HG02885 (cell line): ENCODE data around the gene MYBPC1.
A peak's percentile ranks its signal among the peaks of the same experiment; 100 is the strongest.

ENCODE experiments used
- ATAC-seq: cut with Tn5 transposase; IDR thresholded peaks from one replicate; pipeline ENCODE4 v1.9.1; 2021; ENCODE audit warnings: mild to moderate bottlenecking; ENCODE audit not compliant: unreplicated experiment, poor library complexity

Gene MYBPC1

DNA sequence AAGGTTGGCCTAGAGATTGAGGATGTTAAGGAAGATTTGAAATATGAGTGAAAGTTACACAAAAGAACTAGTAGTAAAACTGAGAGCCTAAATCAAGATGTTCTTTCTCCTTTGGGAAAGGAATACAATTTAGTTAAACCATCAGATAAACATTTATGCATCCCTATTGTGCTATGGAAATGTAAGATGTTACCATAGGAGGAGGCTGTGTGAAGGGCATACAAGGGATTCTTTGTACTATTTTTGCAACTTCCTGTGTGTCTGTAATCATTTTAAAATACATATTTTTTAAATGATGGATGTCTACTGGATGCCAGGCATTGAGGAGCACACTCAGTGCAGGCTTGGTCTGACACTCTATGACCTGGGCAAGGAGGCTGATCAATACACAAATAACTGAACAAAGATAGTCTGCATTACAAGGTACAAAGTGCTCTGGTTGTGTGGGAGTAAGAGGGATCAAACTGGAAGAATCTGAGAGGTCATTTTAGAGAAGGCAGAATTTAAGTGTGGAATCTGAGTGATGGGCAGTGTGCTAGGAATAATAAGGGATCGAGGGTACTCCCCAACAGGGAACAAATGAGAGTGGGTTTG, 96.8 kb downstream of the MYBPC1 start:
- no peak for ATAC-seq

DNA sequence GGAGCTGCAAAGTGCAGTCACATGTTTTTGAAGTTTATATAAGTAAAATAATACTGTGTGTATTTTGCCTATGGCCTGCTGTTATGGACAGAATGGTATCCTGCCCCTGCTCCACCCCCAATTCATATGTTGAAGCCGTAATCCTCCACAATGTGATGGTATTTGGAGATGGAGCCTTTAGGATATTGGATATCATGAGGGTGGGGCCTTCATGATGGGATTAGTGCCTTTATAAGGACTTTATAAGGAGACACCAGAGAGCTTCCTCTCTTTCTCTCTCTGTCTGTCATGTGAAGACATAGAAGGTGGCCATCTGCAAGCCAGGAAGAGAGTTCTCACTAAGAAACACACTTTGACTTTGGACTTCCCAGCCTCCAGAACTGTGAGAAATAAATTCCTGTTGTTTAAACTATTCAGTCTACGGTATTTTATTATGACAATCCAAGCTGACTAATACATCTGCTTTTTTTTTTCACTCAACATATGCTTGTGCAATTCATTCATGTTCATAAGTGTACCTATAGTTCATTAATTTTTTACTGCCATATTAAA, 99.6 kb downstream of the MYBPC1 start:
- no peak for ATAC-seq

DNA sequence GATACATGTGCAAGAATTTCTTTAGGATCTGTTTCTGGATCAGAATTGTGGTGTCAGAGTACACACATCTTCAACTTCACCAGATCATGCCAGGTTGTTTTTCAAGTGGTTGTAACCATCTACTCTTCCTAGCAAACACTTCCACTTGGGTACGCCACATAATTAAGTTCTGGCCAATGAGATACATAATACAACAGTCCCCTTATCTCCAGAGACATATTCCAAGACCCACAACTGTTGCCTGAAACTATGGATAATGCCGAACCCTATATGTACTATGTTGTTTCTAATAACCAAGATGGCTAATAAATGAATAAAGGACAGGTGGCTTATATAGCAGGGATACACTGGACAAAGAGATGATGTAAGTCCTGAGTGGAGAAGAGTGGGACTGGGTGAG, 100.2 kb downstream of the MYBPC1 start:
- ATAC-seq, result no peak

DNA sequence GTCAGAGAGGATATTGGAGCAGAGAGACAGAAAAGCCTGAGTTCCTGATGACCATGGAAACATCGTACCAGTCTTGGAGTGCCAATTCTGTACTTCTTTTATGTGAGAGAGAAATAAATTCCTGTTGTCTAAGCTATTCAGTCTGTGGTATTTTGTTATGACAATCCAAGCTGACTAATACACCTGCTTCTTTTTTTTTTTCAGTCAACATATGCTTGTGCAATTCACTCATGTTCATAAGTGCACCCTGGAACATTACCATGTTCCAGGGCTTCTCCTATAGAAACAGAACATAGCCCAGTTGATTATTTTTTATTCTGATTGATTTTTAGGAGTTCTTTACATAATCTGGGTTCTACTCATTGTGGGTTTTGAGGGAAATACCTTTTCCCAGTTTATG, 100.9 kb downstream of the MYBPC1 start:
- ATAC-seq, result no peak

DNA sequence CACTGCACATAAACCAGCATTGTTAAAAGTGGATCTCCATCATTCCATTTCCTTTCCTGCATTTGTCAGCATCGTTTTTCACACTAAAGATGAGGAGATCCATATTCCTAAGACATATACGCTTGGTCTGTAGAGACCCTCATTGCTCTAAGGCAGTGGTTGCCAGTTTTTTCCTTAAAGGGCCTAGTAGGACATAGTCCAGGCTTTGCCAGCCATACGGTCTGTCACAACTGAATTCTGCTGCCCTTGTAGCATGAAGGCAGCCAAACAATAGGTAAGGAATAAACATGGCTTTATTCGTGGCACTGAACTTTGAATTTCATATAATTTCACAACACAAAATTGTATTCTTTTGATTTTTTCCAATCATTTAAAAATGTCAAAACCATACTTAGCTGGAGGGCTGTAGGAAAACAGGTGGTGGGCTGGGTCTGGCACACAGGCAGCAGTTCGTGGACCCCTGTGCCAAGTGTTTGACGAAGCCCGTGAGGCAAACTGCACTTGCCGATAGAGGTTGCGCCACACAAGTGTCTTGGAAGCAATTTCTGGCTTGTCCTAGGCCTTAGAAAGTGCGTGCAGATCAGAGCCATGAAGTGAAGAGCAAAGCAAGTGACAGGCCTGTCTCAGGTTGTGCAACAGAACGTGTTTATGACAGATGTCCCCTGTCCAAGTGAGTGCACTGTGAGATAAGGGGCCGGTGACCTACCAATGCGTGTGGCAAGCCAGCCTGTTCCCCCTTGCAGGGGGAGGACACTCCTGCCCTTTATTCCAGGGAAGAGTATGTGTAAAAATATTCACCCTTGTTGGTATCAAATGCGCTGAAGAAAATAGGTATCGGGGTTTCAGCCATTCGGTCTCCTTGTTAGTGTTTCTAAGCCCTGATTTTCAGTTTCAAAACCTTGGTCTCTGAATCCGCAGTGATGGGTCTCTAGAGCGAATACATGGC, 101.8 kb downstream of the MYBPC1 start:
- no peak for ATAC-seq

DNA sequence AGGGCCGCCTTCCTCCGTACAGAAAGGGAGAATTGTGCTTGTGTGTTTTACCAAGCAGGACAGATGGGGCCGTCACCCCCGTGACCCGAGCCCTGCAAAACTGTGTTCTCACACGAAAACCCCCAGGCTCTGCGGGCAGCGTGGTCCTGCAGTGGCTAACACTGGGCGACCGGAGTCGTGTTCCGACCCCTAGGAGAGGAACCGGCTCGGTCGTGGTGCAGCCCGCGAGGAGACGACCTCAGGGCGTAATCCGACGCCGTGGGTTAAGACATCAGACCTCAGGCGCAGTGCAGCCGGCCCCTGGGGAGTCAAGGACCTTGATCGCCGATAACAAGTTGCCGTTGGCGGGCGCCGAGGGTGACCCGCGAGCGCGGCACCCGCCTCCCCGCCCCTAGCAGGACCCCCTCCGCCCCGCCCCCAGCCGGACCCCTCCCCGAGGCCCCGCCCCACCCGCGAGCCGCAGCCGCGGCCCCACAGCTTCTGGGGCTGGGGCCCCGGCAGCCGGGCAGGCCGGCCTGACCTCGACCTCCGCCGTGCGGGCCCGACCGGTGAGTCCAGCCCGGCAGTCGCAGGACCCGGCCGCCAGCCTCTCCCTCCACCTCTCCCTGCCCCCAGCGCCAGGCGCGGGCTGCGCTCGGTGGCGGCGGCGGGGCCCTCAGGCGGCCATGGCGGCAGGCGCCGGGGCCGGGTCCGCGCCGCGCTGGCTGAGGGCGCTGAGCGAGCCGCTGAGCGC, 102.6 kb downstream of the MYBPC1 start, which contains the start of gene CHPT1:
TSS of gene CHPT1 (plus strand) at position 444 of the 733 bp plus-strand sequence. CDS start at position 666, 222 bp downstream.
- peak; percentile 71 for ATAC-seq

DNA sequence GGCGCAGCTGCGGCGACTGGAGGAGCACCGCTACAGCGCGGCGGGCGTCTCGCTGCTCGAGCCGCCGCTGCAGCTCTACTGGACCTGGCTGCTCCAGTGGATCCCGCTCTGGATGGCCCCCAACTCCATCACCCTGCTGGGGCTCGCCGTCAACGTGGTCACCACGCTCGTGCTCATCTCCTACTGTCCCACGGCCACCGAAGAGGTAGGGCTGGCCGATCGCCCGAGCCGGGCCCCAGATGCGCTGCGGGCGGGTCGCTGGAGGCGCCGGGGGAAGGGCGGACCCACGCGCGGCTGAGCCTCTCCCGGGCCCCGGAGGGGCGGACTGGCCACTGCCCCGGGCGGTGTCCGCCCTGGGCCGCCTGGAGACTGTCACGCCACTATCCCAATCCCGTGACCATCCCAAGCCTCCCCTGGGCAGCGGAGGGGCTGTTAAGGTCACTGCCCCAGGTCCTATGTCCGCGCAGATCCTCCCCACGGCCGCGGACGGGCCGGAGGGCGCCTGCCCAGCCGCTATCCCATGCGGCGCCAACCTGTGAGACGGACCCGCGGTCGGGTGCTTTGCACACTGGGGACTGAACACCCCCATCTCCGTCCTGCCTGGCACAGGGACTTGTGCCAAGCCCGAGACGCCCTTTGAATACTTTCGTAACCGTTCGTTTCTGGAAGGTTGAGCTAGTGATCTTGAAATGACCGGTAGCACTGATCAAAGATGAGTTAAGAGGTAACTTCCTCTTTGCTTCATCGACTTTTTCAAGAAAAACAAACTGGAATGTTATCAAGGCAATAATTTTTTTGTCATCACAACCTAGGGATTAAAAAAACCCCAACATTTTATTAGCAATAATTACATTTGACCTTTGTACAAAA, 103.4 kb downstream of the MYBPC1 start:
- peak; percentile 35 for ATAC-seq

DNA sequence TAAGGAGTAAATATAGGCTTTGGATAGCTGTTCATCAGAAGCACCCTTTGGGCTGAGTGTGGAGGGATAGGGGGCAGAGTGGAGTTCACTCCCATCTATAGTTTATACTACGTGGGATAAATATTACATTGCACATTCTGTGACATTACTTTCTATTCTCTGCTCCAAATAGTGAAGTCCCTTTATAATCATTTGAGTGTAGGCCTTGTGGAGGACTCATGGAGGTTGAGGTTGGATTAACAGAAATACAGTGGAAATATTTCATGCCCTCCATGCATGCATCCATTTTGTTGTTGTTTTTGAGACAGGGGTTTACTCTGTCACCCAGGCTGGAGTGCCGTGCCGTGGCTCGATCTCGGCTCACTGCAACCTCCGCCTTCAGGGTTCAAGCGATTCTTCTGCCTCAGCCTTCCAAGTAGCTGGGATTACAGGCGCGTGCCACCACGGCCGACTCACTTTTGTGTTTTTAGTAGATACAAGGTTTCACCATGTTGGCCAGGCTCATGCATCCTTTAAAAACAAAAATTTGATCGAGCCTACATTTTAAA, 104.1 kb downstream of the MYBPC1 start:
- no peak for ATAC-seq

DNA sequence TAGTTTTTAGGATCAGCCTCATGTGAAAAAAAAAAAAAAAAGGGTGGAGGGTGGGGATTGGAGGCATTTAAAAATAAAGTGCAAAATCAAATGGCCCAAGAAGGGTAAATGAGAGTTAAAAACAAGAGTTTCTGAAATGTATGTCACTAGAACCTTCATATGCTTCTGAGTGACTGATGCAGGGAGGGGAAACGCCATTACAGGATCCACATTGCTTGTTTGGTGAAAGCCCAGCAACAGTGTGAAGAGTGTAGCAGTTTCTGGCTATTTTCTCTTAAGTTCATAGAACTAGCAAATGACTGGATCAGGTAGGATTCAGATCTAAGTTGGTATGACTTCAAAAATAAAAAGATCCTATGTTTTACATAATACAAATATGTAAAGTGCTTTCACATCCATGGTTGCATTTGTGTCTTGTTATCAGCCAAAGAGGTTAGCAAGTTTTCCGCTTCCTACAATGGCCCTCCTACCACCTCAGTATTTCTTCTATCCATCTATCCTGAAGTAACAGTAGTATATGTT, 105.6 kb downstream of the MYBPC1 start:
- ATAC-seq, result no peak

DNA sequence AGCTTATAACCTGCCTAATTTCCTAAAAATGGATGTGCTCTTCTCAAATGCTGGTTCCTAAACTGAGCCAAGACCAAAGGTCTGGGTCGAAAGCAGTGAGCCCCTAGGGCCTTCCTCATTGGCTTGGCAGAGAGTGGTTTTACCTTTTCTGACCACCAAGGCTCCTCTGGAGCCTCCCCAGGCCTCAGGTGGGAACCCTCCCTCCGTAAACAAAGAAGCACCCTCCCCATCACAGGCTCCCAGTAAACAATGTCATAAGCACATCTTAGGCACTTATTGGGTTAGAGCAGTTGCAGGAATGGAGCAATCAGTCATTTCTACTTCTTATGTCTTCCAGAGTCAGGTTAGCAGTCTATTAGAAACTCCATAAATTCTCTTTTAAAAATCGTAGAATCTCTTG, 108.7 kb downstream of the MYBPC1 start:
- ATAC-seq, result no peak

DNA sequence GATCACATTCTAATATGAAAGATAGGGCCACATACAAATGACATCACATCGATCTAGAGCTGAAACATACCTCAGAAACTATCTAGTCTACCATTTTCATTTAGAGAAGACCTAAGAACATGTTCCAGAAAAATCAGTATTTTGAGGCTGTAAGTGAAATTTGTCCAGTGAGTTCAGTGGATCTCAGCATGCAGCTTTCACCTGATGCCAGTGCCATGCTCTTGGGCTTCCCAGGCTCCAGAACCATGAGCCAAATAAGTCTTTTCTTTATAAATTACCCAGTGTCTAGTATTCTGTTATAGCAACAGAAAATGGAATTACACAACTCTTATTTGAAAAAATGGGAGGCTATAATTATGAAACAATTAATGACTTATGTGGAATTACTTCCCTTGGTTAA, 111.6 kb downstream of the MYBPC1 start:
- ATAC-seq, result no peak

DNA sequence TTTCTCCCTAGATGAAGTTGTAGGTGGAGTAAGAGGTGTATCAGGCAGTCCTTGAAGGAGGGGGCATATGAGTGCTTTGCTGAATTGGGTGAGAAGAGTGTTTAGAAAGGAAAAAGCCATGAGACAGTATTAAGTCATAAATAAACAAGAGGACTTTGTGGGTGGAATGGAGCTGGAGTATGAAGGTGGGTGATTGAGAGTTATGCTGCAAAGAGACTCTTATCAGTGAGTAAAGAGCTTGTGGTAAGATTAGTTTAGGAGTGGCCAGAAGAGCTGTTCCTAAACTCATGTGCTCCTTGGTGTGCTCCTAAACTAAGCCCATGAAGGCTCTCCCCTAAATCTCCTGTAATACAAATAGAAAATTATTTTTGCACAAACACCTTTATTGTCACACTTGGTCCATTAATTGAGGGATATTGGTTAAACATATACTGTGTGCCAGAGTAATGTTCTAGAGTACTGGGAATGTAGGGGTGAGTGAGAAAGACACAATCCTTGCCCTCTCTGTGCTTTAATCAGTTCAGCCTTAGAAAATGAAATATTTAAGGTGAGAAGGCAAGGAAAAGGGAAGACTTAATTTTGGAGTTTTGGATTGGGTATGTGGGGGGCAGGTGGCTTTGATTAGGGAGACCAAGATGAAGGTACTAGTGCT, 112.5 kb downstream of the MYBPC1 start:
- no peak for ATAC-seq

DNA sequence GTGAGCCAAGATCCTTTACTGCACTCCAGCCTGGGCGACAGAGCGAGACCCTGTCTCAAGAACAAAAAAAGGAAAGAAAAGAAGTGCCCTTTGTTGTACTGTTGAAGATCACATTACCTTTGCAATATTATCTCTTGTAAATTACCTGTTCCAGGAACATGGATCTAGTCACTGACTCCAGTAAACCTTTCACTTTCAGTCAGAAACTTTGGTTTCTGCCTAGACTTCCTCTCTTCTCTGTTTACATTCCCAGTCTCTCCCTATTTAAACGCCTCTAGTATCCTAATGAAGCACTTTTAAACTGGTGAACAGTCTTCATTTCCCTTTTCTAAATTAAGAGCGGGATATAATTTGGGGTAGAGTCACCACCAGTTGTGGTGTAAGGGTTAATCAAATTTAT, 115.5 kb downstream of the MYBPC1 start:
- ATAC-seq, result no peak

DNA sequence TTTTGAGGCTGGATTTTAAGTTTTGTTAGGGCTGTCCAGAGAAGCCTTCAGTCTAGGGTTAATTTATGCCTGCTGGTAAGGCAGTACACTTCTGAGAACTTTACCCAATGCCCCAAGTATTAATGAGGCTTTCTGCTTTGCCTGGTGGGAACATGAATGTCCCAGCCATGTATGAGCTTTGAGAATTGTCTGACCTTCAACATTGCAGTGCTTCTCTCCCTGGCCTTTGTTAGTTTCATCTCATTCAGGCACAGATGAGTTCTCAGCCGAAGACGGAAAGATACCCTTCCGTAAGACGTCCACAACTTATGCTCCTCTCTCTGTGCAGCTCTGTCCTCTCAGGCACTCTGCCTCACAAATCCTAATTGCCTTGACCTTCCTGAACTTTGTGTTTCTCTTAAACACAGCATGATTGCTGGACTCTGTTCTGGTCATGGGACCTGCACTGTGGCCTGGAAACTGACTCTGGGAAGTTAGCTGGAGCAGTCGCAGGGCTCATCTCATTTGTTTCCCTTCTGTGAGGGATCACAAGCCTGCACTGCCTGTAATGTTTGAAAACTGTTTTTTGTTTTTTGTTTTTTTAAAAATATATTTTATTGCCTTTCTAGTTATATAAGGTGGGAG, 118.4 kb downstream of the MYBPC1 start:
- no peak for ATAC-seq

DNA sequence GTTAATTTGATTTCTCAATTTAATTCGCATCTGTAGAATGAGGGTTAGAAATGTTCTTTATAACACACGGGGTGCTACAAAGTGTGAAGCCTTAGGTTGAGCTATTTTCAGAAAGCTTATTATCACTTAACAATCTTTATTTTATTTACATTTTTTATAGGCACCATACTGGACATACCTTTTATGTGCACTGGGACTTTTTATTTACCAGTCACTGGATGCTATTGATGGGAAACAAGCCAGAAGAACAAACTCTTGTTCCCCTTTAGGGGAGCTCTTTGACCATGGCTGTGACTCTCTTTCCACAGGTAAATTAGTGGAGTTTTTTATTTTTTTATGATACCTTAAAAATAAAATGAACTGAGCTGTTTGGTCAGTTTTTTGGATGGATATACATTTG, 119.2 kb downstream of the MYBPC1 start:
- no peak for ATAC-seq

DNA sequence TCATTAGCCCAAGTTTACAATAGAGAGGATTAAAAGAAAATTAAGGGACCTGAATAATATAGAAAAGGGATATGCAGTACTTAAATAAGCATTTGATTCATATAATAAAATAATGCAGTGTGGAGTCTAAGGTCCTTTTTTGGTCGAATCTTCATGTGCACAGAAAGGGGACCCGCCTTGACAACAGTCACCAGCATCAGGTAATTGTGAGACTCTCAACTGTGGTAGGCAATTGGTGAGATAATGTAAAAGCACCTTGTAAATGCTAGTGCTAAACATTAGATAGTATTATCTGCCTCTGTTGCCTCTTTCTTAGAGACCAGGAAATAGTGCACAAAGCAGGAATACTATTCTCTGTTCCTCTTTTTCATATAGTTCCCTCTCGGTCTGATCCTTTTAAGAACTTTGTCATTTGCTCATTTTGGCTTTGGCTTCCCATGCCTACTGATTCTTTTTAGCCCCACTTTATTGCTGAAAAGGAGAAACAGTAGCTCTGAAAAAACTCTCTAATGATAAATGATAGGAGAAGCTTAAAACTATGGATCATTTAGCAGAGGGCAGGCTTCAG, 120.2 kb downstream of the MYBPC1 start:
- no peak for ATAC-seq

DNA sequence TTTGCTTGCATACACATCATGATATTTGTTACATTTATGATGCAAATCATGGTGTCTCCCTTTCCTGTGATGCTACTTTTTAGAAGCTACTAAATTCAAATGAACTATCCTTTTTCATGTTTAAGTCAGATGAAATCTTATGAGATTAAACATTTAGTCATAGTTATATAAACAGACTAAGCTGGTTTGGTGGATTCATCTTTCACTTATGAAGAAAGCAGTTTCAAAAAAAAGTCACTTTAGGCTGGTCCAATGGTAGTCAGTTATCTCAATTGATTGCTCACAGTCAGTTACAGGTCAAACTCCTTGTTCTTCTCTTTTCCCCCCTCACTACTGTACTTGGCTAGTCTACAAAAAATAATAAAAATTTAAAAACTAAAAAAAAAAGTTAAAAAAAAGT, 124.8 kb downstream of the MYBPC1 start:
- ATAC-seq, result no peak

DNA sequence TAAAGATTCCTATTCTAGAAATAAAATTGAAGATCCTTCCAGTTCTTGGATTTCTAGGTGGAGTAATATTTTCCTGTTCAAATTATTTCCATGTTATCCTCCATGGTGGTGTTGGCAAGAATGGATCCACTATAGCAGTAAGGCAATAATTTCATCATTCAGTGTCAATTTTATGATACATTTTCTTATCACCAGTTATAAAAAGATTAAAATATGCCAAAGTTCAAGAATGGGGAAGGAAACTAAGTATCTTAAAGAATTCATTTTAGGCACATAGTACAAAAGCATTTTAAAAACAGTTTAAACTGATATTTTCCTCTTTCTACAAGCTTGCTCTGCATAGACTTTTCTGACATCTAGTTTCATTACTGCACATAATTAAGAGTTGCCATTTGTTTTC, 125.3 kb downstream of the MYBPC1 start:
- no peak for ATAC-seq
